Thyroid gland (tissue), 4 donors: ENCODE results near the gene LEMD1.

ENCODE experiments used
- CTCF ChIP-seq, 6 experiments: fragments of 200-600 bp in 3 of 6; fragments of 450-650 bp in 3 of 6; sonication (generic) in 3 of 6; IDR thresholded peaks; one replicate each; pipeline ENCODE4 v1.5.1; 2016 to 2019; ENCODE audit warnings: antibody characterized with exemption in 6 of 6, mild to moderate bottlenecking in 2 of 6, inconsistent platforms in 1 of 6, moderate library complexity in 1 of 6
- POLR2A ChIP-seq, 2 donors: fragments of 450-650 bp; IDR thresholded peaks; one replicate each; pipeline ENCODE4 v1.6.1; 2017; ENCODE audit warnings: antibody characterized with exemption in 2 of 2, mild to moderate bottlenecking in 2 of 2, moderate library complexity in 1 of 2

DNA sequence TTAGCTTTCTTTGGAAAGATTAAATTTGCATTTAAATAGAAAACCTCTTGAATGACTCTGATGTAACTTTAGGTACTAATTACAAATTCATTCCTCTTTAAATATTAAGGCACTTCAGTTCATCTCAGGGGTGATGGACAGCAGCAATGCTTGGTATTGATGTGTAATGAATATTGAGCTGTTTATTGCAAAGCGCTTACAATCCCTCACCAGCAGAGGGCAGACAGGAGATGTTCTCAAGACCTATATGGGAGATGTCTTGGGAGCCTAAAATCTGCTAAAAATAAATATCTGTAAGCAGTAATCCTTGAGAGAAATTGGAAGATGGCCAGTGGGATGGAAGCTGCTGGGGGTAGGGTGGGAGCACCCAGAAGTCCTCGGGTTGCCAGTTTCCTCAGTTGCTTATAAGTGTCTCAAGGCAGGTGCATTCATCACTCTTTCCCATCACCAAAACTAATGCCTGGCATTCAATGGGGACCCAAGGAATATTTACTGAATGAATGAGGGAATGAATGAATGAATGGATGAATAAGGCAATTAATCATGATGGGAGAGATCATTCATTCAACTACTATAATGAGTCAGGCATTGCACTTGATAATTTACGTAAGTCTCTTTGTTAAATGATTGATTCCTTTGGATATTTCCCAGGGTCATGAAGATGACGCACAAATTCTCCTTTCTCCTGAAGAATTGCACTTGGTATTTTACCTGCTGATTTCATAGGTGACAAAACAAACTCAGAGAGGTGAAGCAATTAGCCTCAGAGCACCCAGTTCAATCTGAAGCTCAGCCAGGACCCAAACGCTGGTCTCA lies 67.4 kb downstream of the LEMD1 start:
- TF ChIP-seq CTCF (IDR thresholded peaks at IDR 0.05) (peak; percentile 75 to 88 (median 80)), POLR2A (IDR thresholded peaks at IDR 0.05) (no peak)
